Left hindlimb (tissue), 1 donor: ENCODE measurements around the gene TRIM44.
"Not testable (repeated sequence)": the region's sequence is repeated elsewhere in the genome, so short reads cannot be mapped to it uniquely, and the experiment has no call there.

Experiments
- DNase-seq: peaks from one replicate; pipeline ENCODE4 v3.0.0-alpha.2; 2018

Gene TRIM44

GRCh38 chr11:35675901-35676610 is 13.5 kb downstream of the TRIM44 start:
- no peak for DNase-seq

- no peak for DNase-seq
Measured at GRCh38 chr11:35676611-35676965, 14.0 kb downstream of the TRIM44 start.

- no peak for DNase-seq
Measured at GRCh38 chr11:35677904-35678303, 15.3 kb downstream of the TRIM44 start.

GRCh38 chr11:35678471-35678870 is 15.9 kb downstream of the TRIM44 start:
- no peak for DNase-seq

- DNase-seq = no peak
Measured at GRCh38 chr11:35678975-35679374, 16.4 kb downstream of the TRIM44 start.

- no peak for DNase-seq
Measured at GRCh38 chr11:35680506-35680905, 17.9 kb downstream of the TRIM44 start.

- no peak for DNase-seq
Measured at GRCh38 chr11:35681163-35681767, 18.7 kb downstream of the TRIM44 start.

- no peak for DNase-seq
Measured at GRCh38 chr11:35682230-35683173, 19.9 kb downstream of the TRIM44 start.

- no peak for DNase-seq
Measured at GRCh38 chr11:35683728-35684339, 21.3 kb downstream of the TRIM44 start.

- no peak for DNase-seq
Measured at GRCh38 chr11:35688023-35688422, 25.4 kb downstream of the TRIM44 start.

GRCh38 chr11:35689081-35689996 is 26.8 kb downstream of the TRIM44 start:
- no peak for DNase-seq

- DNase-seq = no peak
Measured at GRCh38 chr11:35702126-35702525, 39.6 kb downstream of the TRIM44 start.

GRCh38 chr11:35709376-35709775 is 46.8 kb downstream of the TRIM44 start:
- DNase-seq = peak; percentile 37

- DNase-seq = no peak
Measured at GRCh38 chr11:35711173-35711910, 48.8 kb downstream of the TRIM44 start.

GRCh38 chr11:35711924-35712323 is 49.3 kb downstream of the TRIM44 start:
- DNase-seq = no peak

GRCh38 chr11:35712533-35712932 is 50.0 kb downstream of the TRIM44 start:
- DNase-seq = no peak

- DNase-seq = no peak
Measured at GRCh38 chr11:35714882-35715627, 52.5 kb downstream of the TRIM44 start.

GRCh38 chr11:35715677-35716076 is 53.1 kb downstream of the TRIM44 start:
- DNase-seq = not testable (repeated sequence)

GRCh38 chr11:35717043-35717442 is 54.5 kb downstream of the TRIM44 start:
- no peak for DNase-seq

- DNase-seq = no peak
Measured at GRCh38 chr11:35717520-35717919, 54.9 kb downstream of the TRIM44 start.
